ENCODE data around the gene DMD. TPM values are rescaled to one million over a fixed set of nuclear protein-coding genes. Genes with fewer than 3 reads are reported as not detected.

The DMD gene
- polyA plus RNA-seq, 1 donor from 2014 or later: 21.6 TPM

DNA sequence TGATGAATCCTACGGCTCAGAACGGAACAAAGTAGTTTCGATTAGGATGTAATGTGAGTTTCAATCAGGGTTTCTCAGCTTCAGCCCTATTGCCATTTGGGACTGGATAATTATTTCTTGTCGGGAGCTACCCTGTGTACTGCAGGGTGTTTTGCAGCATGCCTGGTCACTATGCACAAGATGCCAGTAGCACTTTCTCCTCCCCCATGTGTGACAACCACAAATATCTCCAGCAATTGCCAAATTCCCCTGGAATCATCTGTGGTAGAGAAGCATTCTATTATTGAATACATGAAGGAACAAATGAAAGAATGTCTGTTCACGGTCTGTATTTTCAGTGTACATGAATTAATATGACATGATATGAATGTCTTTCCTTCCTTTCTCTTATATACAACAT is 1356.6 kb downstream of the DMD start:
- Histone ChIP-seq H3K27me3 (ENCODE audit: insufficient read depth, low read depth, low read length) (no peaks in the 10 kb centered on the region), H3K4me2 (ENCODE audit: low read length) (no peak overlapping the region), H3F3A (ENCODE audit: insufficient read depth, low read length, poor library complexity, severe bottlenecking) (no peaks in the 10 kb centered on the region), H4K20me1 (ENCODE audit: insufficient read depth) (no peaks in the 10 kb centered on the region), H2AFZ (ENCODE audit: low read depth, low read length) (no peak overlapping the region), H3K9me2 (ENCODE audit: insufficient read depth, low read length) (no peaks in the 10 kb centered on the region), H3K36me3 (ENCODE audit: insufficient read depth, low read length) (no peaks in the 10 kb centered on the region), H3K9me3 (ENCODE audit: low read length) (no peaks in the 10 kb centered on the region), H3K4me3 (ENCODE audit: low read length) (no peak overlapping the region), H3K9ac (ENCODE audit: low read length) (no peak overlapping the region), H3K27ac (ENCODE audit: low read length) (no peak overlapping the region), H3K79me2 (replicated peaks; ENCODE audit: insufficient read depth, low read length) (no peaks in the 10 kb centered on the region)
- no peak for TF ChIP-seq MXI1 (conservative IDR thresholded peaks at IDR 0.05; ENCODE audit: poor library complexity, severe bottlenecking)
- TF ChIP-seq EP300 (conservative IDR thresholded peaks at IDR 0.05; ENCODE audit: poor library complexity, severe bottlenecking): no peak
- TF ChIP-seq, protein P1, sequence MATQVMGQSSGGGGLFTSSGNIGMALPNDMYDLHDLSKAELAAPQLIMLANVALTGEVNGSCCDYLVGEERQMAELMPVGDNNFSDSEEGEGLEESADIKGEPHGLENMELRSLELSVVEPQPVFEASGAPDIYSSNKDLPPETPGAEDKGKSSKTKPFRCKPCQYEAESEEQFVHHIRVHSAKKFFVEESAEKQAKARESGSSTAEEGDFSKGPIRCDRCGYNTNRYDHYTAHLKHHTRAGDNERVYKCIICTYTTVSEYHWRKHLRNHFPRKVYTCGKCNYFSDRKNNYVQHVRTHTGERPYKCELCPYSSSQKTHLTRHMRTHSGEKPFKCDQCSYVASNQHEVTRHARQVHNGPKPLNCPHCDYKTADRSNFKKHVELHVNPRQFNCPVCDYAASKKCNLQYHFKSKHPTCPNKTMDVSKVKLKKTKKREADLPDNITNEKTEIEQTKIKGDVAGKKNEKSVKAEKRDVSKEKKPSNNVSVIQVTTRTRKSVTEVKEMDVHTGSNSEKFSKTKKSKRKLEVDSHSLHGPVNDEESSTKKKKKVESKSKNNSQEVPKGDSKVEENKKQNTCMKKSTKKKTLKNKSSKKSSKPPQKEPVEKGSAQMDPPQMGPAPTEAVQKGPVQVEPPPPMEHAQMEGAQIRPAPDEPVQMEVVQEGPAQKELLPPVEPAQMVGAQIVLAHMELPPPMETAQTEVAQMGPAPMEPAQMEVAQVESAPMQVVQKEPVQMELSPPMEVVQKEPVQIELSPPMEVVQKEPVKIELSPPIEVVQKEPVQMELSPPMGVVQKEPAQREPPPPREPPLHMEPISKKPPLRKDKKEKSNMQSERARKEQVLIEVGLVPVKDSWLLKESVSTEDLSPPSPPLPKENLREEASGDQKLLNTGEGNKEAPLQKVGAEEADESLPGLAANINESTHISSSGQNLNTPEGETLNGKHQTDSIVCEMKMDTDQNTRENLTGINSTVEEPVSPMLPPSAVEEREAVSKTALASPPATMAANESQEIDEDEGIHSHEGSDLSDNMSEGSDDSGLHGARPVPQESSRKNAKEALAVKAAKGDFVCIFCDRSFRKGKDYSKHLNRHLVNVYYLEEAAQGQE (IDR thresholded peaks at IDR 0.05; ENCODE audit: borderline replicate concordance): no peak
- no peak for TF ChIP-seq POLR2AphosphoS5 (IDR thresholded peaks at IDR 0.05)
- TF ChIP-seq TAF1 (IDR thresholded peaks at IDR 0.05; ENCODE audit: low read depth): no peak
- TF ChIP-seq, protein P2, sequence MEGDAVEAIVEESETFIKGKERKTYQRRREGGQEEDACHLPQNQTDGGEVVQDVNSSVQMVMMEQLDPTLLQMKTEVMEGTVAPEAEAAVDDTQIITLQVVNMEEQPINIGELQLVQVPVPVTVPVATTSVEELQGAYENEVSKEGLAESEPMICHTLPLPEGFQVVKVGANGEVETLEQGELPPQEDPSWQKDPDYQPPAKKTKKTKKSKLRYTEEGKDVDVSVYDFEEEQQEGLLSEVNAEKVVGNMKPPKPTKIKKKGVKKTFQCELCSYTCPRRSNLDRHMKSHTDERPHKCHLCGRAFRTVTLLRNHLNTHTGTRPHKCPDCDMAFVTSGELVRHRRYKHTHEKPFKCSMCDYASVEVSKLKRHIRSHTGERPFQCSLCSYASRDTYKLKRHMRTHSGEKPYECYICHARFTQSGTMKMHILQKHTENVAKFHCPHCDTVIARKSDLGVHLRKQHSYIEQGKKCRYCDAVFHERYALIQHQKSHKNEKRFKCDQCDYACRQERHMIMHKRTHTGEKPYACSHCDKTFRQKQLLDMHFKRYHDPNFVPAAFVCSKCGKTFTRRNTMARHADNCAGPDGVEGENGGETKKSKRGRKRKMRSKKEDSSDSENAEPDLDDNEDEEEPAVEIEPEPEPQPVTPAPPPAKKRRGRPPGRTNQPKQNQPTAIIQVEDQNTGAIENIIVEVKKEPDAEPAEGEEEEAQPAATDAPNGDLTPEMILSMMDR (IDR thresholded peaks at IDR 0.05; ENCODE audit: poor library complexity, severe bottlenecking): no peak
- no peak for TF ChIP-seq EZH2 (IDR thresholded peaks at IDR 0.05; ENCODE audit: borderline replicate concordance, insufficient read depth, low read length, poor library complexity, severe bottlenecking)
- TF ChIP-seq RAD21 (conservative IDR thresholded peaks at IDR 0.05): no peak
- no peak for TF ChIP-seq SMC3 (conservative IDR thresholded peaks at IDR 0.05; ENCODE audit: poor library complexity)

DNA sequence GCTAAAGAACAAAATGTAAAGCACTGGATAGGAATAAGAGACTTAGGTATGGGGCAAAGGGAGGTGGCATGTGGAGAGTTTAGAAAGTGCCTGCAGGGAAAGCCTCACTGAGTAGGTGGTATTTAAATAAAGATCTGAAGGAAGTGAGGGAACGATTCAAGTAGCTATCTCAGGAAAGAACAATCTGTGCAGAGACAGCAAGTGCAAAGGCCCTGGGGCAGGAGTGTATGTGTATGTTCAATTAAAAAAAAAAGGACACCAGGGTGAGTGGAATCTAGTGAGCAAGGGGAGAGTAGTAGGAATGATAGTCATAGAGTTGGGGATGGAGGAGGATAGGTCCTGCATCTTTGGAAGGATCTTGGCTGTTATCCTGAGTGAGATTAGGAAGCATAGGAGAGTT is 1359.6 kb downstream of the DMD start:
- Histone ChIP-seq H3K27me3 (ENCODE audit: insufficient read depth, low read depth, low read length) (no peaks in the 10 kb centered on the region), H3K4me3 (ENCODE audit: low read length) (no peak overlapping the region)
- TF ChIP-seq POLR2AphosphoS5 (IDR thresholded peaks at IDR 0.05): no peak
- no peak for TF ChIP-seq EZH2 (IDR thresholded peaks at IDR 0.05; ENCODE audit: borderline replicate concordance, insufficient read depth, low read length, poor library complexity, severe bottlenecking)
- TF ChIP-seq SMC3 (conservative IDR thresholded peaks at IDR 0.05; ENCODE audit: poor library complexity): no peak
- no peak for TF ChIP-seq EP300 (conservative IDR thresholded peaks at IDR 0.05; ENCODE audit: poor library complexity, severe bottlenecking)
- TF ChIP-seq MXI1 (conservative IDR thresholded peaks at IDR 0.05; ENCODE audit: poor library complexity, severe bottlenecking): no peak
- TF ChIP-seq TAF1 (IDR thresholded peaks at IDR 0.05; ENCODE audit: low read depth): no peak
- TF ChIP-seq, protein P2 (IDR thresholded peaks at IDR 0.05; ENCODE audit: poor library complexity, severe bottlenecking): no peak
- TF ChIP-seq, protein P1 (IDR thresholded peaks at IDR 0.05; ENCODE audit: borderline replicate concordance): no peak
- no peak for TF ChIP-seq RAD21 (conservative IDR thresholded peaks at IDR 0.05)

More for the DNA sequence above, 1359.6 kb downstream of the DMD start:
- H3K27ac ChIP-seq (ENCODE audit: low read length): no peak overlapping the region
- H3F3A ChIP-seq (ENCODE audit: insufficient read depth, low read length, poor library complexity, severe bottlenecking): no peaks in the 10 kb centered on the region
- H4K20me1 ChIP-seq (ENCODE audit: insufficient read depth): no peaks in the 10 kb centered on the region
- H3K9me2 ChIP-seq (ENCODE audit: insufficient read depth, low read length): no peaks in the 10 kb centered on the region
- no peak overlapping the region for H2AFZ ChIP-seq (ENCODE audit: low read depth, low read length)
- H3K79me2 ChIP-seq (replicated peaks; ENCODE audit: insufficient read depth, low read length): no peaks in the 10 kb centered on the region
- no peaks in the 10 kb centered on the region for H3K9me3 ChIP-seq (ENCODE audit: low read length)
- H3K36me3 ChIP-seq (ENCODE audit: insufficient read depth, low read length): no peaks in the 10 kb centered on the region
- no peak overlapping the region for H3K9ac ChIP-seq (ENCODE audit: low read length)
- no peak overlapping the region for H3K4me2 ChIP-seq (ENCODE audit: low read length)
